NCI-H146 treated with DMSO at 0.1 percent for 48 hours (cell line): Measurements from ENCODE around the gene GALNT1.

ENCODE experiments used
- DNase-seq: peaks from one replicate; lab custom pipeline; 2025; ENCODE audit not compliant: unreplicated experiment; lab: John Stamatoyannopoulos, UW

Gene GALNT1

DNA sequence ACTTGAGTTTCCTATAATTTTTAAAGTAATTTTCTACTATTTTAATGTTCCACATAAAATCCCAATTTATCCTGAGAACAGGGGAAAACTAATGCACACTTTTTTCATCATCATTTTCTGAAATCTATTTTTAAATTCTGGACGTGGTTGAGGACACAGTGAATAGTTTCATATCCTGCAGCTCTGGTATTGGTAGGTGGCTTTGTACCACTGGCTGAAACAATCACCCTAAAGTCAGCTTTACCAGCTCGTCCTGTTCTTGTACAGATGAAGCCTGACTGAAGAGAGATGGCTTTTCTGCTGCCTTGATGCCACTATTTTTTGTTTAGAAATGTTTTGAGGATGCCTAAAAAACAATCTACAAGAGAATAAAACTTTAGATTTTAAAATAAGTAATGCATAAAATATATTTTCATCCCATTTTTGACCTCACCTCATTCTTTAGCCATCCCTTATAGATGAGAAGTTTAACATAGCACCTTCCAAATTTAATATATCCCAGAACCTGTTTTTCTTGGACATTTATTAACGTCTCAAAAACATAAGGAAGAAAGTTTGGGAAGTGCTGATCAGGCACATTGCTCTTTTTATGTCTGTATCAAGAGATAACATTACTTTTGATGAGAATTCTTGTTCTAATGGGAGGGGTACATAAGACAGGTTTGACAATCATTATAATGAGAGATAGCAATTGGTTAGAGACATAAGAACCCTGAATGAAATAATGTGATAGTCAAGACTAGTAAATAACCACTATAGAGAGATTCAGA, 80.9 kb downstream of the GALNT1 start:
- no peak for DNase-seq

DNA sequence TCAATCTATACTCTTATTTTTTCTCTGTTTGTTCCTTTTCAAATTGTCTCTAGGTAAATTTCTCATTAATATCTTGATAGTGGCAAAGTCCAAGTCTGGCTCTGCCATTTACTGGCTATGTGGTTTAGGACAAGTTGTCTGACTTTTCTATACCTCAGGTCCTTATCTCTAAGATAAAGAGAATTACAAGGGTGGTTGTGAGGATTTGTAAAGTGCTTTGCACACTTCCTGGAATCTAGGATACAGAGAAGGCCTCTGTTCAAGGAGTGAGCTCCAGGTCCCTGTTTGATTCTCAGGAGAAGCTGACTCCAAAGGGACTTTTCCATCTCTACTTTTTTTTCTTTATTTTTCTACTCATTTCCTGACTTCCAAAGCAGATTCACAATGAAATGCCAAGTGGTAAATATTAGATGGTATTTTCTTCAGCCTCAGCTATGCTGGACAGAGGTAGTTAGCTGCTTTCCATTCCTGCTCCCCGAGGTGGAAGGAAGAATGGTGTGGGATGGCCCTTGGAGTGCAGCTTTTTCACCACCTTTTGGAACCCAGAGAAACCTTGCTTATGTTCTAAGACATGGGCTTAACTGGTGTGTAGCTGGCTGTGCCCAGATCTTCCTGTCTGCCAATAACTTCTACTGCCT, 90.5 kb downstream of the GALNT1 start:
- no peak for DNase-seq

DNA sequence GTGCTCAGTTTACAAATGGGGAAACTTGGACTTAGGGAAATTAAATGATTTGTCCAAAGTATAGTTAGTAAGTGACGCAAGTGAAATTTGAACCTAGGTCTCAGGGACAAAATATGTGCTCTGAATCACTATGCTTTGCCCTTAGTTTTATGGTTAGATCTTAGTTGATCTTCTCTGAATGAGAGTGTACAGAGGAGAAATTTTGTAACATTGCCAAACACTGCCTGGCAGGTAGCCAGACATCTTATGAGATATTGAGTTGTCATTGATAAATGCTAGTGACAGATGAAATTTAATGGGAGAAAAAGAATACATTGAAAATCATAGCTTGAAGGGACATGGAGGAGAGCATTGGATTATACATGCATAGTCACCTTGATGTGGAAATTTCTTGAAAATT, 91.4 kb downstream of the GALNT1 start:
- no peak for DNase-seq

DNA sequence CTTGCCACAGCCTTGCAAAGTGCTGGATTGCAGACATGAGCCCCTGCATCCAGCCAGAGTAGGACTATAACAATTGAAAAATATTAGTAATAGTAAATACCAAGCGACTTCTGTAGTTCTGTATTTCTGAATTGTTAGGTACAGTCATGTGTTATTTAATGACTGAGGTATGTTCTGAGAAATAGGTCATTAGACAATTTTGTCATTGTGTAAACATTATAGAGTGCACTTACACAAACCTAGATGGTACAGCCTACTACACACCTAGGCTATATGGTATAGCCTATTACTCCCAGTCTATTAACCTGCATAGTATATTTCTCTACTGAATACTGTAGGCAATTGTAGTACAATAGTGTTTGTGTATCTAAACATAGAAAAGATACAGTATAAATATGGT, 92.1 kb downstream of the GALNT1 start:
- DNase-seq, result no peak

DNA sequence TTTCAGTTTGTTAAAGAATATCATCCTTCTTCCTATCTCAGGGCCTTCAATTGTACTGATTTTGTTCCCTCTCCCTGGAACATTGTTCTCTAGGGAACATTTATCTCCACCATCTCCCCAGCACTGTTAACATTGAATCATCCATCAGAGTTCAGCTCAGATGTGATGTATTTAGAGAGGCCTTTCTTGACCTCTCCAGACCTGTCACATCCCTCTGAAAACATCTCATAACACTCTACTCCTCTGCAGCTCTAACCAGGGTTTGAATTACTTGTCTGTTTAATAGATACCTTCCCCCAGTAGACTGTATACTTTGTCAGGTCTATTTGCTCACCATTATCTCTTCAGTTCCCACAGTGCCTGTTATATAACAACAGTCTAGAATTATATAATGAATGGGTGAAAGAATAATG, 98.6 kb downstream of the GALNT1 start:
- DNase-seq, result peak; percentile 88

DNA sequence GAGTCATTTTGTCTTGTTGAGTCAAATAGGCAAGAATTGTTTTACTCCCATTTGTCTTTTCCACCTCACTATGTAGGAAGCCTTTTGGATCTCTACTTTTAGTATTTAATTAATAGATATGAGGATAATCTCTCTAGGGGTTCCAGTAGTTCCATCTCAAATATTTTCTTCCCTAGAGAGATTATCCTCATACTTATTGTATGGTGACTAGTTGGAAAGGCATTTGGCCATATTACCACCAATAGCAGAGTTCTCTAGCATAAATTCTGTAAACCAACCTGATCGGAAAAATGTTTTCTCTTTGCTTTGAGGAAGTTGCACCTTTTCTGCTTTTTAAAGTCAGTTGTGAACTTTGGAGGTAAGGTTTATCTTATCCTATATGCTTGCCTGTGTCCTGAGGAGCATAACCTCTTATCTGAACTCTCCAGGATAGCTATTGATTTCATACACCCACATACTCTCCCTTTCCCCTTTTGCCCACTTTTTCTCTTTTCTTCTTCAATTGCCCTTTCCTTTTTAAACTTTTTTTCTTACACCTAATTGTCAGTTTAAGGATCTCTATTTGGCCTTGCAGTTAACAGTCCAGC, 100.8 kb downstream of the GALNT1 start:
- no peak for DNase-seq

DNA sequence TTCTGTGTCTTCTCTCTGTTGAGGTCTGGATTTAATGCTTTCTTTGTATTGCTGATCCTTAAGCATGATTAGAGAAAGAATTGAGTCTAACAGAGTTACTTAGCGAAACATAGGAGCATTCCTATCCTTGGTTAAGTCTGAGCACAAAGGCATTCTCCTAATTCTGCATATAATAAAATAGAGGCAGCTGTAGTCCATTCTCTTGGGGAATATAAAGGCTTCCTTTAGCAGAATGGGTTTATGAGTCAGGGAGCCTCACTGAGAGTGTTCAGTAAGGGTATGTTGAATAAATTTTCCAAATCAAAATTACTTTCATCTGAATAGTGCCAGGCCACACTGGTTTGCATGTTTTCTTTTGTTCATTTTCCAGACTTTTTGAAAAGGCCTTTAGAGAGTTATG, 101.5 kb downstream of the GALNT1 start:
- DNase-seq, result no peak

DNA sequence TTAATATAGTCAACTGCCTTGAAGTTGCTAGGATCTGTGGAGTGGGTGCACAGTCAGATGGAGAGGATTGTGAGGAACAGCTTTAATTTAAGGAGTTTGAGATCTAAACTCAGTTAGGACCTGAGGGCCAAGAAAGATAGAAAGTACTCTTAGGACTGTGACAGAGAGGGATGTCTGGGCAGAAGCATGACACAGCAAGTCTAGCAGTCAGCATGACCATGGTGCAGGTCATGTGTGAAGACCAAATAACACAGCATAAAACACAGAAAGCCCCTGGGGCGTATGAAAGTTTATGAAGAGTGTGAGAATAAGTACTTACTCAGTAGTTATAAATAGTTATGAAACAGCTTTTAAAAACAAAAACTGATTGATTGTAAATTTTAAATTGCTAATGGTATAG, 107.2 kb downstream of the GALNT1 start:
- DNase-seq, result no peak

DNA sequence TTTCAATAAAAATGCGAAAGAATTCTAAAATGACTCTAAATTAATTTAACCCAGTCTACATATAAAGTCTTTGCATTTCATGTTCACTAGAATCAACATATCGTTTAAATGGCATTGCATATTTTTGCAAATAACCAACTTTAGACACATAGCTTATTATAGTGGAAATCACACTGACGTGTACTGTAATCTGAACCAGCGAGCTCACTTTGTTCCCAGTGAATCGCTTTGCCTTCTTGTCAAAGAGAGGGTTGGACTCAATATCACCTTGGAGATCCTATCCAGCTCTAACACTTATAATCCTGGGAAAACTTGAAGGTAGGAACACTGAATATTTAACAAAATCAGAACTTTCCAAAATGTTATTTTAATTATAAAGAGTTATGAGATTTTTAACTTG, 108.2 kb downstream of the GALNT1 start:
- no peak for DNase-seq

DNA sequence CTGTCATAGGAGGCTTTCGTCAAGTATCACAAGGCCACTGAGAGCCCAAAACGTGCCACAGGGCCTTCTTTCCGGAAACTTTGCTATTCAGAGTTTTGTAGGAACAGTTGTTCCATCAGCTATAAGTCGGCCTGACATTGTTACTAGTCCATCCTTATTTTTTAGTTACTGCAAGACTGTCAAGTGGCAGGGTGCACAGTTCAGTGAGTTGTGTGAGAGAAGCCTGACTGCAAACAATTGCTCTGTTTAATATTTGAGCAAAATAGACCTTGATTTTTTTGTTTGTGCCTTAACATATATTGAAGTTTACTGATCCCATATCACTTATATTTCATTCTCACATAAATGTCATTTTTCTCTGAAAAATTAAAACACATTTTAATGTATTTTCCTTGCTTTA, 110.1 kb downstream of the GALNT1 start:
- no peak for DNase-seq

DNA sequence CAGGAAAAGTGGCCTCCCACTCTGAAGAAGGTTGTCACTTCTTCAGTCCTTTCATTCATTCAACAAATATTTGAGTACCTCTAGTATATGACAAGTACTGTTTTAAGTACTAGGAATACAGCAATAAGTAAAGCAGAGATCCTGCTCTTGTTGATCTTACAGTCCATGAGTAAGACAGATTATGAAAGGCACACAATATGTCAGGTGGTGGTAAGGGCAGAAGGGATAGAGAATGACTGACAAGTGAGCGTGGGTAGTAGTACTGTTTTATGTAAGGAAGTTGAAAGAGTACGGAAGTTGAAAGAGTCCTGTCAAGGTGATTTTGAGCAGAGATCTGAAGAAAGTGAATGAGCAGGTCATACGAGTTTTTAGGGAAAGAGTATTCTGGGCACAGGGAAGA, 111.3 kb downstream of the GALNT1 start:
- DNase-seq, result no peak

DNA sequence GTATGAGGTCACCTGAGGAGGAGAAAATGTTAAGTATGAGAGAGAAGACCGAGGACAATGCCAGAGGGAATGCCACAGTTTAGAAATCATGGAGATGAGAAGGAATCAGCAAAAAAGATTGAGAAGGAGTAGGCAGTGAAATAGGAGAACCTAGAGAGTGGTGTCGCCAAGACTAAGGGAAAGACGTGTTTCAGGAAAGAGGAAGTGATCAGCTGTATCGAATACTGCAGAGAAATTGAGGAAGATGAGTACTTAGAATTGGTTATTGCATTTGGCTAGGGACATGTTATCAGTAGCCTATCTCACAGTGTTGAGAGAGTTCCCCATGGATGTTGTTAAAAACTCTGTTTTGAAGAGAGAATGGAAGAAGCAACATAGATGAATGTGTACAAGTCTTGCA, 112.3 kb downstream of the GALNT1 start:
- no peak for DNase-seq

DNA sequence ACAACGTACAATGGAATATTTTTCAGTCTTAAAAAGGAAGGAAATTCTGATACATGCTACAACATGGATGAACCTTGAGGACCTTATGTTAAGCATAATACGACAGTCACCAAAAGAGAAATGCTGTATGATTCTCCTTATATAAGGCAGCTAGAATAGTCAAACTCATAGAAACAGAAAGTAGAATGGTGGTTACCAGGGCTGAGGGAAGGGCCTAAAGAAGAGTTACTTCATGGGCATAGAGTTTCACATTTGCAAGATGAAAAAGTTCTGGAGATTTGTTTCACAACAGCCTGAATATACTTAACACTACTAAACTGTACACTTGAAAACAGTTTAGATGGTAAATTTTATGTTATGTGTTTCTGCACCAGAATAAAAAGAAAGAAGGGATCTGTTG, 113.3 kb downstream of the GALNT1 start:
- no peak for DNase-seq

DNA sequence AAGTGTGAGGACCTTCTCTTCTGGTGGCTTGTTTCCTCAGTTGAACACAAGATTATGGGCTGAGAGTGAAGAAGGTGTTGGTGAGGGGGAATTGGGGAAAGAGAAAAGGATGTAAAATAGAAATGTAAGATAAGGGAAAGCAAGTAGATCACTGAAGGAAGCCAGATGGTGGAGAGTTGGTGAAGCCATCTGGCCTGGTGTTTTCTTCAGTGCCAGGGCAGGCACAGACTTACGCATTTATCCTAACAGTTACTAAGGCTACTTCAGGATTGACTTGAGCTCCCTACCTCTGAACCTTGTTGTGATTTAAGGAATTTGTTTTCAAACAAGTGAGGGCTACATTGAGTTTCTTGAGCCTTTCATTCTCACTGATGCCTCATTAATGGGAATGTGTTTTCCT, 113.8 kb downstream of the GALNT1 start:
- DNase-seq, result no peak

DNA sequence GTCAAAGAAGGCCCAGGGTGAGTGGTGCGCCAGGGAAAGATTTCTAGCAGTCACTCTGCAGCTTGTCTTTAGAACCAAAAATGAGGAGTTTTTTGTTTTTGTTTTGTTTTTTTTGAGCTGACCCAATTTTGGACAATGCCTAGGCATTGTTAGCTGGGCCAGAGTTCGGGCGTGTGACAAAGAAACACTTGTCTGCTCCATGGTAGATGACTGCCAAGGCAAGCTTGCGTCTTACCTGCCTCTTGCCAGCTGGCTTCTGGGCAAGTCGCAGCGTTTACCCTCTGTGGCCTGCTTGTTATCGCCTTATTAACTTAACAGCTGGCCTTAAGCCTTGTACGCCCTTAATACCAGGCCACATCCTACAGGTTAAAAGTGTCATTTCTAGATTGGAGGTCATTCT, 114.3 kb downstream of the GALNT1 start:
- DNase-seq, result no peak

DNA sequence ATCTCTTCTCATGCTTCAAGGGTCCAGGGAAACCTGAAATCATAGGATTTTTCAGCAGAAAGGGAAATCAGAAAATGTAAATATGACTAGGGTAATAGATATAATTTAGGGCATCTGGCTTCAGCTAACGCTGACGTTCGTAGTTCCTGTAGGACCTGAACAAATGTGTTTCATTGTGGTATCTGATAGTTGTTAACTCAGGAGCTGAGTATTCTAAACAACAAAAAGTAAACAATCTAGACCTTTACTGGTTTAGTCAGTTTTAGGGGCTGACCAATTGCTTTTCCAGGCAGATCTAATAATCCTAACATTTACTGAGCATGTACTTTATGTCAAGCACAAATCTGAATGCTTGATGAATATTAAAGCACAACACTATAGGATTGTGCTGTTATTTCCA, 114.8 kb downstream of the GALNT1 start:
- DNase-seq, result no peak

DNA sequence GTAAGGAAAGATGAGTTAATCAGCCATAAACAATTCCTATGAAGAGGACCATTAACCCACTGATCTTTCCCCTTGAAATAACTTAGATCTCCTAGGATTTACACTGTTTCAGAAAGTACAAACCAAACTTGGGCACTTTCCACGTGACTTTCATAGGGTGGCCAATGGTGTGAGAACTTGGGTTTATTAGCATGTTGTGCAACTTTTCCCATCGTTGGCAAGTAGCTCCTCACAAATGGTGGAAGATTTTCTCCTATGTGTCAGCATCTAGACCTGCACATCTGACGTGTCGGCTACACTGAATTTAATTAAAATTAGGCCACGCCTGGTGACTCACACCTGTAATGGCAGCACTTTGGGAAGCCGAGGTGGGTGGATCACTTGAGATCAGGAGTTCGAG, 116.3 kb downstream of the GALNT1 start:
- no peak for DNase-seq

DNA sequence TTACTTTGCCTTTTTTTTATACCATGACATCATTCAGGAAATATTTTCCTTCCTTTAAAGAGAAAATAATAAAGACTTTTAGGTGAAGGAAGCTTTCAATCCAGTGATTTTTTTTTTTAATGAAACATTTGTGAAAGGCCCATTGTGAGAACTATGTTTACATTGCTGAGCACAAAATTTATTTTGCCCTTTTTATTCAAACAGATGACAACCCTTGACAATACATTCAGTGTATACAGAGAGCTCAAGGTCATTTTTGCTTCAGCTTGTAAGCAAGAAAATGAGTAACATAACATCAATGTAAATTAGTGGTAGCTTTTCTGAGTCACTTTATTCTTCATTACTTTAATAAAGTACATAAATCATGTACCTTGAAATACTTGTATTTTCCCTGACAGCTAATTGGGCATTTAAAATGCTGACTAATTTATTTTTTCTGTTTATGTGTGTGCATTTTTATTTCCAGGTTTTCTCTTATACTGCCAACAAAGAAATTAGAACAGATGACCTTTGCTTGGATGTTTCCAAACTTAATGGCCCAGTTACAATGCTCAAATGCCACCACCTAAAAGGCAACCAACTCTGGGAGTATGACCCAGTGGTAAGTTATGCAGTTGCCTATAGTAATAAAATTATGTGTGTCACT, 121.6 kb downstream of the GALNT1 start:
- no peak for DNase-seq

DNA sequence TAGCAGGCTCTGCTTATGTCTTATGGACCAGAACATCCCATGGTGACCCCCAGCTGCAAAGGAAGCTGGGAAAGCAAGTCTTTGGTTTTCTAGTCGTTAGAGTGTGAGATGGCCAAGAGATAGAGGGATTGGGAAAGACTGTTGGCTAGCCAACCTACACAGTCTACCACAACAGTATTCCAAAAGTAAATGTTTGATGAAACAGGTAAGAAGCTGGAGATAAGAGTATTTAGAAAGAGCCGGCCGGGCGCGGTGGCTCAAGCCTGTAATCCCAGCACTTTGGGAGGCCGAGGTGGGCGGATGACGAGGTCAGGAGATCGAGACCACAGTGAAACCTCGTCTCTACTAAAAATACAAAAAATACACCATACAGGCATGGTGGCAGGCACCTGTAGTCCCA, 124.4 kb downstream of the GALNT1 start:
- no peak for DNase-seq

DNA sequence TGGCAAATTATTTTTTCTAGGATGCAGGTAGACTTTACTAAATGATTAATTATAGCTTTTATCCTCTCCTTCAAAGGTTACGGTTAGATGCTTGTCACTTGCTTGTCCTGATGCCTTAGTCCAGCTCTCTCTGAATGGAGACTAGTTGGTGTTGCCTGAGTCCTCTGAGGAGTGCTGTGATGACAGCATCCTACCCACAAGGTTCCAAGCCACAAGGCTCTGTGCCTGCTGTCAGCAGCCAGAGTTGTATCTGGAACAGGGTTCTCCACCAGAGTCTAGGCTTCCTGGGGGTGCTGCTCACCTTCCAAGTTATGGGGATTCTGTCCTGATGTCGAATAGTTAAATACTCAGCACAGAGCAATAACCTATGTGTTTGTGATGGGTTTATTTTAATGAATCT, 125.7 kb downstream of the GALNT1 start:
- DNase-seq, result no peak

DNA sequence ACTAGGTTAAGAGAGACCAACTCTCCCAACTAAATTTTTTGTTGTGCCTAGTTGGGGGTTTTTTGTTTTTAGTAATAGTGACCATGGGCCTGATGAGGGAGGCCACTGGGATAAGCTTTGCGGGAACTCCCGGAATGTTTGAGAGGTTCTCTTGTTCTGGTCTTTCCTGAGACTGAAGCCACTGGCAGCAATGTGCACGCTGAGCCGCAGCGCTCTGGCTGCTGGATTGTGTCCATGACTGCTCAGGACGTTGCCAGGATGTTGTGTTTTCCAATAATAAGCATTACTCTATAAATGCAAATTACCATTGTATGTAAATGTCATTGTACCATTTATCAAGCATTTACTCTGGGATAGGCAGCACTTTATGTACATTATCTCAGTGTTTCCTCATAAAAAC, 126.1 kb downstream of the GALNT1 start:
- no peak for DNase-seq

DNA sequence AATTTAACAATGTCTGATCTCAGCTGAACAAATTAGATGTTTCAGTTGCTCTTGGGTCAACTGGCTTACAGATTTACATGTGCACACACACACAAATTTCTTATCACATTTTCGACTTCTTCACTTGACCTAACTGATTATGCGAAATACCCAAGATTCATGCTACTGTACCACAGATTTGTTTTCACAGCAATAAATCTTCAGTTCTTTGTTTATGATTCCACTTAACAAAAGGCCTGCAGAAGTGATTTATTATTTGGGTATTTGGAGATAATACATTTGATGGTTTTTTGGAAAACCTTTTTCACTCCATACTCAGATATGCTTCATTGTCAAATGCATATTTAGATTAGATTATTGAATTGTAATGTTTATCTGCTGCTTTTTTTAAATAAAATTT, 129.0 kb downstream of the GALNT1 start:
- no peak for DNase-seq
